Neuronal stem cell (in vitro differentiated cells): ENCODE measurements around the gene PPM1K.

Experiments
- DNase-seq: peaks from one replicate; pipeline ENCODE4 v3.0.0-alpha.2; 2013; ENCODE audit warnings: low spot score
- H2AFZ ChIP-seq: one replicate; pipeline ENCODE4 v1.6.1; 2013; ENCODE audit warnings: mild to moderate bottlenecking, low read length, inconsistent platforms
- H2AK5ac ChIP-seq: 2 replicates; pipeline ENCODE4 v1.6.1; 2013; ENCODE audit warnings: low read depth, mild to moderate bottlenecking, inconsistent platforms, low read length, moderate library complexity, mixed read lengths
- H2BK120ac ChIP-seq: 2 replicates; pipeline ENCODE4 v1.6.1; 2013; ENCODE audit warnings: low read depth, mild to moderate bottlenecking, inconsistent platforms, low read length, moderate library complexity, mixed read lengths
- H2BK12ac ChIP-seq: one replicate; pipeline ENCODE4 v1.6.1; 2013; ENCODE audit warnings: low read length, inconsistent platforms
- H2BK15ac ChIP-seq: 2 replicates; pipeline ENCODE4 v1.6.1; 2013; ENCODE audit warnings: mild to moderate bottlenecking, low read length, inconsistent platforms, mixed read lengths
- H2BK5ac ChIP-seq: one replicate; pipeline ENCODE4 v1.6.1; 2013; ENCODE audit warnings: inconsistent platforms, mild to moderate bottlenecking, low read length, moderate library complexity
- H3K14ac ChIP-seq: one replicate; pipeline ENCODE4 v1.6.1; 2013; ENCODE audit warnings: low read length, inconsistent platforms
- H3K18ac ChIP-seq: 2 replicates; pipeline ENCODE4 v1.6.1; 2013; ENCODE audit warnings: low read length, inconsistent platforms
- H3K23ac ChIP-seq: 2 replicates; pipeline ENCODE4 v1.6.1; 2013; ENCODE audit warnings: low read depth, mild to moderate bottlenecking, mixed read lengths, low read length, inconsistent platforms; ENCODE audit not compliant: poor library complexity
- H3K27ac ChIP-seq: replicated peaks from 3 replicates; pipeline ENCODE4 v1.5.1; 2013; ENCODE audit warnings: low read length, inconsistent platforms
- H3K27me3 ChIP-seq, 3 experiments: 2 replicates each; pipeline ENCODE4 v1.6.1; 2013; ENCODE audit warnings: low read length in 3 of 3, mild to moderate bottlenecking in 2 of 3, inconsistent platforms in 1 of 3, low read depth in 1 of 3, mixed read lengths in 1 of 3, moderate library complexity in 1 of 3; ENCODE audit not compliant: control insufficient read depth in 3 of 3, insufficient read depth in 3 of 3
- H3K36me3 ChIP-seq, 2 donors: replicated peaks in 1 of 2; 2 replicates each; pipeline ENCODE4 v1.6.1; 2013; ENCODE audit warnings: low read length in 2 of 2; ENCODE audit not compliant: control insufficient read depth in 2 of 2, insufficient read depth in 2 of 2
- H3K4ac ChIP-seq: 2 replicates; pipeline ENCODE4 v1.6.1; 2013; ENCODE audit warnings: inconsistent platforms, mild to moderate bottlenecking, low read length, moderate library complexity
- H3K4me1 ChIP-seq, 2 donors: 1 replicate in 1 of 2; 2 replicates in 1 of 2; pipeline ENCODE4 v1.6.1; 2013; ENCODE audit warnings: low read length in 2 of 2, low read depth in 1 of 2; ENCODE audit not compliant: control insufficient read depth in 2 of 2, insufficient read depth in 1 of 2
- H3K4me2 ChIP-seq: one replicate; pipeline ENCODE4 v1.6.1; 2013; ENCODE audit warnings: mild to moderate bottlenecking, low read length, inconsistent platforms; ENCODE audit not compliant: insufficient read depth, poor library complexity, severe bottlenecking
- H3K4me3 ChIP-seq, 2 donors: 2 replicates each; pipeline ENCODE4 v1.5.1; 2013; ENCODE audit warnings: low read length in 2 of 2, mild to moderate bottlenecking in 2 of 2, inconsistent platforms in 1 of 2, moderate library complexity in 1 of 2
- H3K79me1 ChIP-seq: one replicate; pipeline ENCODE4 v1.6.1; 2013; ENCODE audit warnings: low read depth, mild to moderate bottlenecking, inconsistent platforms, low read length, moderate library complexity
- H3K9ac ChIP-seq: one replicate; pipeline ENCODE4 v1.6.1; 2013; ENCODE audit warnings: mild to moderate bottlenecking, low read depth, low read length, inconsistent platforms; ENCODE audit not compliant: poor library complexity
- H3K9me3 ChIP-seq, 2 donors: replicated peaks in 1 of 2; 2 replicates each; pipeline versions ENCODE3 to v1.6.1; 2013; ENCODE audit warnings: low read length in 2 of 2, mild to moderate bottlenecking in 2 of 2, inconsistent platforms in 1 of 2, low read depth in 1 of 2, mixed read lengths in 1 of 2, moderate library complexity in 1 of 2; ENCODE audit not compliant: control insufficient read depth in 2 of 2, insufficient read depth in 1 of 2
- H4K8ac ChIP-seq: one replicate; pipeline ENCODE4 v1.6.1; 2013; ENCODE audit warnings: low read depth, mild to moderate bottlenecking, inconsistent platforms, low read length, moderate library complexity
- H4K91ac ChIP-seq: one replicate; pipeline ENCODE4 v1.6.1; 2013; ENCODE audit warnings: low read length, low read depth, mild to moderate bottlenecking, inconsistent platforms; ENCODE audit not compliant: poor library complexity
- WGBS, 2 donors: extraction: QIAGEN DNeasy Blood & Tissue Kit; methylation state at CpG; one replicate each; pipeline ENCODE4 v1.1.7; 2013; ENCODE audit warnings: missing lambda C conversion rate in 2 of 2, mixed read lengths in 1 of 2; ENCODE audit not compliant: insufficient read length in 2 of 2, insufficient replicate concordance in 1 of 2; ENCODE audit errors: extremely low coverage in 2 of 2; 5-methylcytosine and 5-hydroxymethylcytosine counted together

PPM1K gene

GRCh38 chr4:88227734-88228133 is 56.6 kb downstream of the PPM1K start:
- H3K36me3 ChIP-seq: no peaks in the 10 kb centered on the region
- no peak overlapping the region for H2AK5ac ChIP-seq
- no CpG with 5 or more reads among the region's 2 CpGs for WGBS, 2 donors
- H3K4me1 ChIP-seq: peaks cover 0 to 6% of the 10 kb centered on the region in 2 donors
- H3K79me1 ChIP-seq: no peaks in the 10 kb centered on the region
- no peak overlapping the region for H3K23ac ChIP-seq
- H3K27me3 ChIP-seq: no peaks in the 10 kb centered on the region
- no peak overlapping the region for H3K27ac ChIP-seq
- no peak for DNase-seq
- no peak overlapping the region for H2BK12ac ChIP-seq
- H2BK5ac ChIP-seq: no peak overlapping the region
- no peak overlapping the region for H2AFZ ChIP-seq
- H2BK120ac ChIP-seq: no peak overlapping the region
- H3K18ac ChIP-seq: no peak overlapping the region
- no peak overlapping the region for H2BK15ac ChIP-seq
- H4K91ac ChIP-seq: no peak overlapping the region
- H3K4ac ChIP-seq: no peak overlapping the region
- H3K4me3 ChIP-seq: no peak overlapping the region
- H3K9ac ChIP-seq: no peak overlapping the region
- no peaks in the 10 kb centered on the region for H3K9me3 ChIP-seq
- H3K14ac ChIP-seq: no peak overlapping the region
- no peak overlapping the region for H3K4me2 ChIP-seq
- H4K8ac ChIP-seq: no peak overlapping the region

GRCh38 chr4:88226143-88226542 is 58.2 kb downstream of the PPM1K start:
- H3K4me1 ChIP-seq: peaks cover 0 to 3% of the 10 kb centered on the region in 2 donors
- no peaks in the 10 kb centered on the region for H3K79me1 ChIP-seq
- H3K9ac ChIP-seq: no peak overlapping the region
- H3K4me3 ChIP-seq: no peak overlapping the region
- no peak overlapping the region for H2BK12ac ChIP-seq
- no peak overlapping the region for H2BK5ac ChIP-seq
- no peaks in the 10 kb centered on the region for H3K36me3 ChIP-seq
- H2AFZ ChIP-seq: no peak overlapping the region
- DNase-seq: no peak
- no CpG with 5 or more reads among the region's 1 CpG for WGBS, 2 donors
- no peak overlapping the region for H3K4ac ChIP-seq
- H4K8ac ChIP-seq: no peak overlapping the region
- H2BK15ac ChIP-seq: no peak overlapping the region
- no peak overlapping the region for H3K4me2 ChIP-seq
- no peak overlapping the region for H3K18ac ChIP-seq
- H3K27me3 ChIP-seq: no peaks in the 10 kb centered on the region
- H3K23ac ChIP-seq: no peak overlapping the region
- H2AK5ac ChIP-seq: no peak overlapping the region
- no peak overlapping the region for H3K27ac ChIP-seq
- no peaks in the 10 kb centered on the region for H3K9me3 ChIP-seq
- H4K91ac ChIP-seq: no peak overlapping the region
- no peak overlapping the region for H2BK120ac ChIP-seq
- no peak overlapping the region for H3K14ac ChIP-seq

- no peak overlapping the region for H2BK12ac ChIP-seq
- H3K9ac ChIP-seq: no peak overlapping the region
- no peak overlapping the region for H3K14ac ChIP-seq
- no peak overlapping the region for H2BK5ac ChIP-seq
- WGBS, 2 donors: no CpG with 5 or more reads among the region's 3 CpGs
- H3K23ac ChIP-seq: no peak overlapping the region
- H2AK5ac ChIP-seq: no peak overlapping the region
- no peak overlapping the region for H3K27ac ChIP-seq
- no peaks in the 10 kb centered on the region for H3K27me3 ChIP-seq
- no peak overlapping the region for H3K4ac ChIP-seq
- no peak overlapping the region for H2BK120ac ChIP-seq
- H4K8ac ChIP-seq: no peak overlapping the region
- H3K4me3 ChIP-seq: no peak overlapping the region
- no peak overlapping the region for H3K4me2 ChIP-seq
- no peak overlapping the region for H3K18ac ChIP-seq
- H3K9me3 ChIP-seq: no peaks in the 10 kb centered on the region
- no peaks in the 10 kb centered on the region for H3K4me1 ChIP-seq
- no peaks in the 10 kb centered on the region for H3K36me3 ChIP-seq
- H2BK15ac ChIP-seq: no peak overlapping the region
- H2AFZ ChIP-seq: no peak overlapping the region
- no peaks in the 10 kb centered on the region for H3K79me1 ChIP-seq
- no peak overlapping the region for H4K91ac ChIP-seq
- no peak for DNase-seq
Measured at GRCh38 chr4:88225232-88226105, 58.9 kb downstream of the PPM1K start.

GRCh38 chr4:88223516-88223915 is 60.8 kb downstream of the PPM1K start:
- no peak overlapping the region for H4K91ac ChIP-seq
- H3K14ac ChIP-seq: no peak overlapping the region
- no peak for DNase-seq
- no peak overlapping the region for H3K23ac ChIP-seq
- no peak overlapping the region for H3K9ac ChIP-seq
- no peak overlapping the region for H3K27ac ChIP-seq
- H3K27me3 ChIP-seq: no peaks in the 10 kb centered on the region
- H4K8ac ChIP-seq: no peak overlapping the region
- no peaks in the 10 kb centered on the region for H3K9me3 ChIP-seq
- WGBS, 2 donors: no CpG with 5 or more reads among the region's 1 CpG
- H3K4me3 ChIP-seq: no peak overlapping the region
- H2BK15ac ChIP-seq: no peak overlapping the region
- H3K36me3 ChIP-seq: no peaks in the 10 kb centered on the region
- H3K4ac ChIP-seq: no peak overlapping the region
- no peak overlapping the region for H3K4me2 ChIP-seq
- no peak overlapping the region for H2AFZ ChIP-seq
- no peak overlapping the region for H3K18ac ChIP-seq
- no peaks in the 10 kb centered on the region for H3K4me1 ChIP-seq
- H2BK5ac ChIP-seq: no peak overlapping the region
- no peaks in the 10 kb centered on the region for H3K79me1 ChIP-seq
- no peak overlapping the region for H2BK12ac ChIP-seq
- H2AK5ac ChIP-seq: no peak overlapping the region
- H2BK120ac ChIP-seq: no peak overlapping the region
